ES-I3 (cell line): ENCODE measurements around the gene THOC1.

Experiments used
- H3K36me3 ChIP-seq: 2 replicates; pipeline ENCODE4 v1.6.1; 2013; ENCODE audit warnings: mild to moderate bottlenecking, low read length, control low read depth, moderate library complexity; ENCODE audit not compliant: insufficient read depth
- H3K4me1 ChIP-seq: 2 replicates; pipeline ENCODE4 v1.6.1; 2013; ENCODE audit warnings: mild to moderate bottlenecking, control low read depth, low read length; ENCODE audit not compliant: insufficient read depth
- H3K9ac ChIP-seq: 2 replicates; pipeline ENCODE4 v1.6.1; 2013; ENCODE audit warnings: low read depth, mild to moderate bottlenecking, low read length, moderate library complexity
- H3K9me3 ChIP-seq: 2 replicates; pipeline ENCODE4 v1.6.1; 2013; ENCODE audit warnings: mild to moderate bottlenecking, low read length, moderate library complexity; ENCODE audit not compliant: control insufficient read depth, insufficient read depth

THOC1 gene

DNA sequence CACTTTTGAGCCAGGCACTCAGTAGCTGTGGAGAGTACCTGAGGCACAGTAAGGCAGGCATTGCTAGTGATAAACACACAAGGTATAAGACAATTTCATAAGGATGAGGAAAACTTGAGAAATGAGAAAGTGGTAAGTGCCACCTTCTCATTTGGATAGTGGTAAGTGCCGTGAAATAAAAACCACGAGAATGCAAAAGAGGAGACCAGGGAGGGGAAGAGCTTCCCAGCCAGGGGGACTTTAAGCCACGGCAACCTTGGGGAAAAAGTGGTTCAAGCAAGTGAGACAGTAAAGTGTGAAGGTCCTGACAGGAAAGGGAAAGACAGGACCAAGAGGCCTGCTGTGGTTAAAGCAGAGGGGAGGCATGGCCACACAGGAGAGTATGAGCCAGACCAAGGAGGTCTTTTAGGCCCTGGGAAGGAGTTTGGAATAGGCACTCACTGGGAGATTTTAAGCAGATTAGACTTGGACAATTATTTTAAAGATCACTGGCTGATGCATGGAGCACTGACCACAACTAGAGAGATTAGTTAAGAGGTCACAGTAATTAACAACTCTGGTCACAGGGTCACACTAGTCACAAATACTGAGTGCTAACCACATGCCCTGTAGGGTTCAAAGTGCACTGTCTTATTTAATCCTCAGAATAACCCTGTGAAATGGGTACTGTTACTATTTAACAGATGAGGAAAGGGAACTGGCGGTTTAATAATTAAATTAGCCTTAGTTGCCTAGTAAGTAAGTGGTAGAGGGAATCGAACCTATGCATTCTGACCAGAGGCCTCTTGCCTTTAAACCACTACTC, 50.1 kb downstream of the THOC1 start:
- H3K9me3 ChIP-seq, result no peaks in the 10 kb centered on the region
- H3K9ac ChIP-seq, result no peak overlapping the region
- no peaks in the 10 kb centered on the region for H3K4me1 ChIP-seq
- peaks cover 17% of the 10 kb centered on the region for H3K36me3 ChIP-seq

GRCh38 chr18:215448-216010, 52.3 kb downstream of the THOC1 start:
- Histone ChIP-seq H3K4me1 (no peaks in the 10 kb centered on the region), H3K9ac (no peak overlapping the region), H3K9me3 (no peaks in the 10 kb centered on the region), H3K36me3 (peaks cover 26% of the 10 kb centered on the region)

GRCh38 chr18:213966-214365, 53.9 kb downstream of the THOC1 start:
- Histone ChIP-seq H3K4me1 (peaks cover 7% of the 10 kb centered on the region; the same call in 1 of the 2 replicates), H3K36me3 (peaks cover 26% of the 10 kb centered on the region), H3K9me3 (no peaks in the 10 kb centered on the region), H3K9ac (no peak overlapping the region)

DNA sequence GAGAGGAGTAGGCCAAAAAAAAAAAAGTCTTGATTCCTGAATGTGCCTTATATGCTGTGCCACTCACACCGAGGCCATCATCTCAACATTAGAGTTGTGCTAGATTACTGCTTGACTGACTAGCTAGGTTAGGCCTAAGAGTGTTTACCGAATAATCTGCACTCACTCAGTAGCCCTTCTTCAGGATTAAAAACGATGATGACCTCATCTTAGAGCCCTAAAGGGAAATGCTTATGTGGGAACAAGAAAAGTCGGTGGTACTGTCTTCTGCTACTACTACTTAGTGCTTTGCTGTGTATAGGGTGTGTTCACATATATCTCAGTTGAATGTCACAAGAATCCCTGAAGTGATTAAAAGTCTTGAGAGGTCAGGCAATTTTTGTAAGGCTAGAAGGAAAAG, 54.3 kb downstream of the THOC1 start:
- peaks cover 7% of the 10 kb centered on the region; the same call in 1 of the 2 replicates for H3K4me1 ChIP-seq
- no peak overlapping the region for H3K9ac ChIP-seq
- H3K9me3 ChIP-seq, result no peaks in the 10 kb centered on the region
- peaks cover 26% of the 10 kb centered on the region for H3K36me3 ChIP-seq

DNA sequence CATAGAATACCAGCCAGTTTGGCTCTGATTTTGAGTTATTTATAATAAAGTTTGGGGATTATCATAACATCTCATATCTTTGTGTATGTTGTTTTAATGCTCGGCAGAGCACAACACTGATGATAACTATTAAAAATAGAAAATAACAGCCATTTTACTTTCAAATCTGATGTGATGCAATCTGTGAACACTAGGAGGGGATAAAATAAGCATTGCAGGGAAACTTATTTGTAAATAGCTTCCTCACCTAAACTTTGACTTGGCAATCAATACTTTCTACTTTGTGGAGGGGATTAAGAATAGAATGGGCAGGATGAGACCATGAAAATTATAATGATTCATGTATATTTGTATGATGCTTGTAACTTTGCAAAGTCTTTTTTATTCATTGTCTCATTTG, 55.1 kb downstream of the THOC1 start:
- Histone ChIP-seq H3K9me3 (no peaks in the 10 kb centered on the region), H3K9ac (no peak overlapping the region), H3K4me1 (peaks cover 7% of the 10 kb centered on the region; the same call in 1 of the 2 replicates), H3K36me3 (peaks cover 26% of the 10 kb centered on the region)

GRCh38 chr18:211582-211981, 56.3 kb downstream of the THOC1 start:
- Histone ChIP-seq H3K4me1 (peaks cover 7% of the 10 kb centered on the region; the same call in 1 of the 2 replicates), H3K9me3 (no peaks in the 10 kb centered on the region), H3K36me3 (peaks cover 23% of the 10 kb centered on the region), H3K9ac (no peak overlapping the region)

- Histone ChIP-seq H3K9me3 (no peaks in the 10 kb centered on the region), H3K9ac (no peak overlapping the region), H3K4me1 (peaks cover 7% of the 10 kb centered on the region; the same call in 1 of the 2 replicates), H3K36me3 (peaks cover 18% of the 10 kb centered on the region)
These were observed 57.1 kb downstream of the THOC1 start for GRCh38 chr18:210733-211132.

GRCh38 chr18:210075-210474, 57.8 kb downstream of the THOC1 start:
- Histone ChIP-seq H3K4me1 (peaks cover 7% of the 10 kb centered on the region; the same call in 1 of the 2 replicates), H3K36me3 (peaks cover 21% of the 10 kb centered on the region), H3K9ac (no peak overlapping the region), H3K9me3 (no peaks in the 10 kb centered on the region)

DNA sequence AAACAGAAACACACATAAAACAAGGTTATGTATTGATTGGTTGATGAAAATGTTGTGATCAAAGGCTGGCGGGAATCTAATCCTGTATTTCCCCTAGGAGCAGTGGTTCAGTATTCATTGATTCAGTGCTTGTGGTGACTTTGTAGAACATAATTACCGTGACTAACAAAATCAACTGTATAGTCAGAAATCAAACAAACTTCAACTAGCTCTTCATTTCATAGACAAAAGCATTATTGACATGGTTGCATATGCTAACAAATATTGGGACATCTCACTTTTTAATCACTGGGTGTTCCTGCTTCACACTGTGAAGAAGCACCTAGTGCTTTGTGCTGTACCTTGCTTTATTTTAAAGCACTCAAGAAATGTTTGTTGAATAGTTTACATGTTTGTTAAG, 68.1 kb downstream of the THOC1 start:
- no peak overlapping the region for H3K9ac ChIP-seq
- no peaks in the 10 kb centered on the region for H3K4me1 ChIP-seq
- H3K36me3 ChIP-seq, result peaks cover 23% of the 10 kb centered on the region
- H3K9me3 ChIP-seq, result no peaks in the 10 kb centered on the region

DNA sequence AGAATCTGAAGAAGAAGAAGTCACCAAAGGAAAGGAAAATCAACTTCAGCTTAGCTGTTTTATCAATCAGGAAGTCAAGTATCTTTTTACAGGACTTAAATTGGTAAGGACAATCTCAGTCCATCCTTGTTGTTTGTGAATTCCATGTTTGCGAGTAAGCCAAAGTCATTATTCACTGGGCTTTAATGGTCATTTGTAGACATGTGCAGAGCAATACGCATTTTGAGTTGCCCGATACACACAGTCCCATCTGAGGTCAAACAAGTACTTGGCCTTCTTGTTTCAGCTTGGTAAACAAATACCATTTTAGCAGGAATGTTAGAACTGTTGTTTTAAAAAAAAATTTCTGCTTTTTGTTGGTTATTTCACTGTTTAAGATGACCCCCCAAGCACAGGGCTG, 68.6 kb downstream of the THOC1 start:
- peaks cover 23% of the 10 kb centered on the region for H3K36me3 ChIP-seq

GRCh38 chr18:195651-196050, 72.2 kb downstream of the THOC1 start:
- no peaks in the 10 kb centered on the region for H3K4me1 ChIP-seq
- no peaks in the 10 kb centered on the region for H3K9me3 ChIP-seq
- no peak overlapping the region for H3K9ac ChIP-seq
- peaks cover 8% of the 10 kb centered on the region for H3K36me3 ChIP-seq

More for the DNA sequence above, 68.6 kb downstream of the THOC1 start:
- H3K9me3 ChIP-seq, result no peaks in the 10 kb centered on the region
- no peaks in the 10 kb centered on the region for H3K4me1 ChIP-seq
- H3K9ac ChIP-seq, result no peak overlapping the region

- H3K9me3 ChIP-seq, result no peaks in the 10 kb centered on the region
- no peak overlapping the region for H3K9ac ChIP-seq
- 0 out of 2 replicates have a peak, but pooled peaks cover 4% of the 10 kb centered on the region for H3K36me3 ChIP-seq
- no peaks in the 10 kb centered on the region for H3K4me1 ChIP-seq
These were observed 75.0 kb downstream of the THOC1 start for GRCh38 chr18:192801-193200.

- 0 out of 2 replicates have a peak, but pooled peaks cover 4% of the 10 kb centered on the region for H3K36me3 ChIP-seq
- no peaks in the 10 kb centered on the region for H3K9me3 ChIP-seq
These were observed 76.1 kb downstream of the THOC1 start for GRCh38 chr18:191725-192124.

GRCh38 chr18:189254-189653, 78.6 kb downstream of the THOC1 start:
- H3K9me3 ChIP-seq, result no peaks in the 10 kb centered on the region
- no peak overlapping the region for H3K9ac ChIP-seq

More at GRCh38 chr18:191725-192124, 76.1 kb downstream of the THOC1 start:
- H3K4me1 ChIP-seq, result no peaks in the 10 kb centered on the region
- H3K9ac ChIP-seq, result no peak overlapping the region

DNA sequence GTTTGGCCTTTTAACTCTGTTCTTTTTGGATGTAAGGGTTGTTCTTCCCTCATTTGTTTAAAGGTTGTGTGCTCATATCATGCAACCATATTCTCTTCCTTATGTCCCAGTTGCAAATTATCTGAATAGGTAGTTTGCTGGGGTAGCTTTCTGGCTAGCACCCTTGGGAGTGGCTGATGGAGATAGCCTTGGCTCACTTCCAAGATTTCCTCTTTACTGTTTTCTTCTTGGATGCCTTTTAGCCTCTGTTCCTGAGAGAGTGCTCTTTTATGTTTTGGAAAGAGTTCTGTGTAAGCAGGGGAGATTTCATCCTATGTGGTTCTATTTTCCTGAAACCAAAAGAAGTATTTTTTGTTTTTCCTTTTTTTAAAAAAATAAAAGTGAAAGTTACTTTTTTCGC, 84.1 kb downstream of the THOC1 start:
- Histone ChIP-seq H3K9ac (no peak overlapping the region), H3K9me3 (no peaks in the 10 kb centered on the region), H3K4me1 (no peaks in the 10 kb centered on the region), H3K36me3 (peaks cover 1% of the 10 kb centered on the region; the same call in 1 of the 2 replicates)

More at GRCh38 chr18:189254-189653, 78.6 kb downstream of the THOC1 start:
- no peaks in the 10 kb centered on the region for H3K4me1 ChIP-seq
- H3K36me3 ChIP-seq, result no peaks in the 10 kb centered on the region
